GM19455 (cell line): Measurements from ENCODE around the gene KLHL1.
"Not testable (repeated sequence)": the region's sequence is repeated elsewhere in the genome, so short reads cannot be mapped to it uniquely, and the experiment has no call there.

Experiments
- ATAC-seq: cut with Tn5 transposase; IDR thresholded peaks from one replicate; pipeline ENCODE4 v1.9.1; 2021; ENCODE audit not compliant: unreplicated experiment

Gene KLHL1

GRCh38 chr13:70108356-70109105 is at the start of gene KLHL1:
Gene KLHL1, minus strand, starts transcription at chr13:70108452. Its CDS starts 753 bp downstream, at chr13:70107699.
- ATAC-seq: no peak

- not testable (repeated sequence) for ATAC-seq
Measured at GRCh38 chr13:70142658-70143057, 34.4 kb upstream of the KLHL1 start.

GRCh38 chr13:70128098-70128497 is 19.8 kb upstream of the KLHL1 start:
- ATAC-seq: no peak

- ATAC-seq: no peak
Measured at GRCh38 chr13:70125693-70126092, 17.4 kb upstream of the KLHL1 start.

GRCh38 chr13:70117338-70117905 is 9.2 kb upstream of the KLHL1 start:
- no peak for ATAC-seq

GRCh38 chr13:70107498-70108281 is 562 bp downstream of the KLHL1 start, which contains the start of gene ATXN8OS:
Gene ATXN8OS, plus strand, starts transcription at chr13:70107826.
- no peak for ATAC-seq

- ATAC-seq: no peak
Measured at GRCh38 chr13:70107125-70107497, 1.1 kb downstream of the KLHL1 start.

- no peak for ATAC-seq
Measured at GRCh38 chr13:70104481-70104880, 3.8 kb downstream of the KLHL1 start.

GRCh38 chr13:70098669-70099068 is 9.6 kb downstream of the KLHL1 start:
- no peak for ATAC-seq

- ATAC-seq: no peak
Measured at GRCh38 chr13:70090036-70090723, 18.1 kb downstream of the KLHL1 start.

GRCh38 chr13:70088926-70089325 is 19.3 kb downstream of the KLHL1 start:
- no peak for ATAC-seq

GRCh38 chr13:70087247-70087646 is 21.0 kb downstream of the KLHL1 start:
- no peak for ATAC-seq

GRCh38 chr13:70080012-70080411 is 28.2 kb downstream of the KLHL1 start:
- no peak for ATAC-seq

- no peak for ATAC-seq
Measured at GRCh38 chr13:70054572-70054971, 53.7 kb downstream of the KLHL1 start.

- no peak for ATAC-seq
Measured at GRCh38 chr13:70051531-70051930, 56.7 kb downstream of the KLHL1 start.

- ATAC-seq: no peak
Measured at GRCh38 chr13:70043685-70044084, 64.6 kb downstream of the KLHL1 start.

- ATAC-seq: no peak
Measured at GRCh38 chr13:70042193-70042592, 66.1 kb downstream of the KLHL1 start.

- no peak for ATAC-seq
Measured at GRCh38 chr13:70034286-70034685, 74.0 kb downstream of the KLHL1 start.

GRCh38 chr13:70027551-70027950 is 80.7 kb downstream of the KLHL1 start:
- no peak for ATAC-seq

- ATAC-seq: no peak
Measured at GRCh38 chr13:70023516-70023915, 84.7 kb downstream of the KLHL1 start.

- ATAC-seq: no peak
Measured at GRCh38 chr13:70022646-70023045, 85.6 kb downstream of the KLHL1 start.
